DOHH2 (cell line): ENCODE data around the gene TRIM5.
"Not testable (repeated sequence)": the region's sequence is repeated elsewhere in the genome, so short reads cannot be mapped to it uniquely, and the experiment has no call there.

Experiments used
- EZH2phosphoT487 ChIP-seq: fragments of 200-600 bp; sonication (generic); IDR thresholded peaks from 2 replicates; pipeline ENCODE4 v1.6.1; 2017; ENCODE audit warnings: borderline replicate concordance, mild to moderate bottlenecking, antibody characterized with exemption, low read length, moderate library complexity, mixed read lengths
- TF ChIP-seq, protein P1 (sequence below): fragments of 200-600 bp; sonication (generic); IDR thresholded peaks from one replicate; pipeline ENCODE4 v1.5.1; 2014; ENCODE audit warnings: antibody characterized with exemption, mild to moderate bottlenecking, low read depth, low read length; ENCODE audit not compliant: poor library complexity, severe bottlenecking

DNA sequence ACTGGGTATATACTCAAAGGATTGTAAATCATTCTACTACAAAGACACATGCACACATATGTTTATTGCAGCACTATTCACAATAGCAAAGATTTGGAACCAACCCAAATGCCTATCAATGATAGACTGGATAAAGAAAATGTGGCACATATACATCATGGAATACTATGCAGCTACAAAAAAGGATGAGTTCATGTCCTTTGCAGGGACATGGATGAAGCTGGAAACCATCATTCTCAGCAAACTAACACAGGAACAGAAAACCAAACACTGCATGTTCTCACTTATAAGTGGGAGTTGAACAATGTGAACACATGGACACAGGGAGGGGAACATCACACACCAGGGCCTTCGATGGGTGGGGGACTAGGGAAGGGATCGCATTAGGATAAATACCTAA is 27.9 kb downstream of the TRIM5 start:
- not testable (repeated sequence) for TF ChIP-seq EZH2phosphoT487
- TF ChIP-seq, protein P1, sequence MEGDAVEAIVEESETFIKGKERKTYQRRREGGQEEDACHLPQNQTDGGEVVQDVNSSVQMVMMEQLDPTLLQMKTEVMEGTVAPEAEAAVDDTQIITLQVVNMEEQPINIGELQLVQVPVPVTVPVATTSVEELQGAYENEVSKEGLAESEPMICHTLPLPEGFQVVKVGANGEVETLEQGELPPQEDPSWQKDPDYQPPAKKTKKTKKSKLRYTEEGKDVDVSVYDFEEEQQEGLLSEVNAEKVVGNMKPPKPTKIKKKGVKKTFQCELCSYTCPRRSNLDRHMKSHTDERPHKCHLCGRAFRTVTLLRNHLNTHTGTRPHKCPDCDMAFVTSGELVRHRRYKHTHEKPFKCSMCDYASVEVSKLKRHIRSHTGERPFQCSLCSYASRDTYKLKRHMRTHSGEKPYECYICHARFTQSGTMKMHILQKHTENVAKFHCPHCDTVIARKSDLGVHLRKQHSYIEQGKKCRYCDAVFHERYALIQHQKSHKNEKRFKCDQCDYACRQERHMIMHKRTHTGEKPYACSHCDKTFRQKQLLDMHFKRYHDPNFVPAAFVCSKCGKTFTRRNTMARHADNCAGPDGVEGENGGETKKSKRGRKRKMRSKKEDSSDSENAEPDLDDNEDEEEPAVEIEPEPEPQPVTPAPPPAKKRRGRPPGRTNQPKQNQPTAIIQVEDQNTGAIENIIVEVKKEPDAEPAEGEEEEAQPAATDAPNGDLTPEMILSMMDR, result not testable (repeated sequence)
